ENCODE measurements around the gene CAMK2D. TPM values are rescaled to one million over a fixed set of nuclear protein-coding genes. Genes with fewer than 3 reads are reported as not detected.

Gene CAMK2D
- total and polyA plus RNA-seq, 8 donors: 8.8 to 155 (median 64.5) TPM

- Histone ChIP-seq H3K9me3 (peaks cover 0 to 6% (median 2%) of the 10 kb centered on the region in 4 donors), H3K36me3 (peaks cover 0 to 15% (median 9%) of the 10 kb centered on the region in 4 donors), H3K4me3 (no peak overlapping the region), H3K27ac (no peak overlapping the region), H3K27me3 (no peaks in the 10 kb centered on the region), H3K4me1 (no peaks in the 10 kb centered on the region)
- intact Hi-C loops (cut with DNase I; ENCODE audit: low total_unique reads): no loop called here
- TF ChIP-seq POLR2A (IDR thresholded peaks at IDR 0.05) (no peak), EP300 (IDR thresholded peaks at IDR 0.05) (no peak)
- DNase-seq: no peak
Observed at GRCh38 chr4:113482325-113482724, 279.2 kb downstream of the CAMK2D start.

- Histone ChIP-seq H3K27ac (no peak overlapping the region), H3K4me1 (no peaks in the 10 kb centered on the region), H3K27me3 (no peaks in the 10 kb centered on the region), H3K36me3 (peaks cover 0 to 20% (median 12%) of the 10 kb centered on the region in 4 donors), H3K4me3 (no peak overlapping the region), H3K9me3 (peaks cover 0 to 11% (median 7%) of the 10 kb centered on the region in 4 donors)
- TF ChIP-seq POLR2A (IDR thresholded peaks at IDR 0.05) (no peak), CTCF (IDR thresholded peaks at IDR 0.05) (no peak), EP300 (IDR thresholded peaks at IDR 0.05) (no peak), POLR2AphosphoS5 (IDR thresholded peaks at IDR 0.05) (no peak)
- no peak for DNase-seq
- intact Hi-C loops (cut with DNase I; ENCODE audit: low total_unique reads): no loop called here
Observed at GRCh38 chr4:113481820-113482219, 279.7 kb downstream of the CAMK2D start.

GRCh38 chr4:113480109-113480508 lies 281.4 kb downstream of the CAMK2D start:
- Histone ChIP-seq H3K4me3 (no peak overlapping the region), H3K27me3 (no peaks in the 10 kb centered on the region), H3K9me3 (peaks cover 0 to 13% (median 9%) of the 10 kb centered on the region in 4 donors), H3K36me3 (peaks cover 0 to 22% (median 12%) of the 10 kb centered on the region in 4 donors), H3K27ac (no peak overlapping the region), H3K4me1 (no peaks in the 10 kb centered on the region)
- WGBS, 5 donors: 91 to 98% (median 94%) methylated on average over 12 of the region's 12 CpGs
- no peak for DNase-seq
- TF ChIP-seq POLR2A (IDR thresholded peaks at IDR 0.05) (no peak), EP300 (IDR thresholded peaks at IDR 0.05) (no peak), CTCF (IDR thresholded peaks at IDR 0.05) (no peak), POLR2AphosphoS5 (IDR thresholded peaks at IDR 0.05) (no peak)
- intact Hi-C loops (cut with DNase I; ENCODE audit: low total_unique reads): no loop called here

- Histone ChIP-seq H3K27ac (no peak overlapping the region), H3K9me3 (peaks cover 0 to 13% (median 9%) of the 10 kb centered on the region in 4 donors), H3K27me3 (no peaks in the 10 kb centered on the region), H3K4me3 (no peak overlapping the region), H3K4me1 (peaks cover 0 to 1% (median 0%) of the 10 kb centered on the region in 4 donors), H3K36me3 (peaks cover 0 to 22% (median 7%) of the 10 kb centered on the region in 4 donors)
- intact Hi-C loops (cut with DNase I; ENCODE audit: low total_unique reads): no loop called here
- TF ChIP-seq EP300 (IDR thresholded peaks at IDR 0.05) (no peak), POLR2AphosphoS5 (IDR thresholded peaks at IDR 0.05) (no peak), POLR2A (IDR thresholded peaks at IDR 0.05) (no peak), CTCF (IDR thresholded peaks at IDR 0.05) (no peak)
- no peak for DNase-seq
- 84 to 96% (median 92%) methylated on average over 2 of the region's 2 CpGs for WGBS, 5 donors
Observed at GRCh38 chr4:113478032-113478431, 283.5 kb downstream of the CAMK2D start.

GRCh38 chr4:113476800-113477199 lies 284.7 kb downstream of the CAMK2D start:
- intact Hi-C loops (cut with DNase I; ENCODE audit: low total_unique reads): no loop called here
- Histone ChIP-seq H3K4me1 (peaks cover 0 to 12% (median 4%) of the 10 kb centered on the region in 4 donors), H3K9me3 (peaks cover 0 to 13% (median 9%) of the 10 kb centered on the region in 4 donors), H3K36me3 (peaks cover 0 to 21% (median 7%) of the 10 kb centered on the region in 4 donors), H3K4me3 (no peak overlapping the region), H3K27ac (no peak overlapping the region), H3K27me3 (no peaks in the 10 kb centered on the region)
- WGBS, 5 donors: 85 to 96% (median 91%) methylated on average over 2 of the region's 2 CpGs
- no peak for DNase-seq
- TF ChIP-seq POLR2A (IDR thresholded peaks at IDR 0.05): no peak
- no peak for TF ChIP-seq POLR2AphosphoS5 (IDR thresholded peaks at IDR 0.05)
- TF ChIP-seq CTCF (IDR thresholded peaks at IDR 0.05): no peak
- TF ChIP-seq EP300 (IDR thresholded peaks at IDR 0.05): no peak

All from stomach (tissue), 9 donors.